ENCODE measurements around the gene KIN. TPM values are rescaled to one million over a fixed set of nuclear protein-coding genes. Genes with fewer than 3 reads are reported as not detected.

KIN gene
- total RNA-seq, 4 donors from 2014 or later = 2.7 to 13.8 (median 7.5) TPM

GRCh38 chr10:7829289-7829834, 41.6 kb upstream of the KIN start:
- no peaks in the 10 kb centered on the region for H3K9me3 ChIP-seq
- TF ChIP-seq POLR2AphosphoS5 (IDR thresholded peaks at IDR 0.05) (no peak), POLR2A (IDR thresholded peaks at IDR 0.05) (no peak), EP300 (IDR thresholded peaks at IDR 0.05) (no peak), CTCF (IDR thresholded peaks at IDR 0.05) (no peak)
- no peaks in the 10 kb centered on the region for H3K4me1 ChIP-seq
- H3K27me3 ChIP-seq = no peaks in the 10 kb centered on the region
- H3K27ac ChIP-seq = no peak overlapping the region
- no peak overlapping the region for H3K4me3 ChIP-seq
- H3K36me3 ChIP-seq = peaks cover 35% of the 10 kb centered on the region
- 93% methylated on average over 10 of the region's 10 CpGs for WGBS
- no peak for DNase-seq (ENCODE audit: low spot score in 2 of 2)

- H3K9me3 ChIP-seq = no peaks in the 10 kb centered on the region
- H3K4me1 ChIP-seq = no peaks in the 10 kb centered on the region
- WGBS = 91% methylated on average over 4 of the region's 4 CpGs
- no peak overlapping the region for H3K27ac ChIP-seq
- DNase-seq (ENCODE audit: low spot score in 2 of 2) = no peak
- no peak overlapping the region for H3K4me3 ChIP-seq
- no peaks in the 10 kb centered on the region for H3K27me3 ChIP-seq
- peaks cover 40% of the 10 kb centered on the region for H3K36me3 ChIP-seq
- TF ChIP-seq POLR2A (IDR thresholded peaks at IDR 0.05) (no peak), CTCF (IDR thresholded peaks at IDR 0.05) (no peak), EP300 (IDR thresholded peaks at IDR 0.05) (no peak), POLR2AphosphoS5 (IDR thresholded peaks at IDR 0.05) (no peak)
These were observed 39.2 kb upstream of the KIN start for GRCh38 chr10:7826971-7827370.

- peaks cover 11% of the 10 kb centered on the region for H3K4me1 ChIP-seq
- no peaks in the 10 kb centered on the region for H3K27me3 ChIP-seq
- WGBS = 91% methylated on average over 3 of the region's 3 CpGs
These were observed 36.5 kb upstream of the KIN start for GRCh38 chr10:7824251-7824650.

GRCh38 chr10:7819121-7819460, 31.3 kb upstream of the KIN start:
- Histone ChIP-seq H3K9me3 (no peaks in the 10 kb centered on the region), H3K27ac (no peak overlapping the region), H3K36me3 (peaks cover 5% of the 10 kb centered on the region), H3K4me3 (peak overlapping the region; percentile 97), H3K4me1 (peaks cover 17% of the 10 kb centered on the region), H3K27me3 (no peaks in the 10 kb centered on the region)
- no peak for DNase-seq (ENCODE audit: low spot score in 2 of 2)
- TF ChIP-seq POLR2AphosphoS5 (IDR thresholded peaks at IDR 0.05) (no peak), EP300 (IDR thresholded peaks at IDR 0.05) (no peak), CTCF (IDR thresholded peaks at IDR 0.05) (no peak), POLR2A (IDR thresholded peaks at IDR 0.05) (no peak)
- WGBS = 2% methylated on average over 17 of the region's 17 CpGs

More at GRCh38 chr10:7824251-7824650, 36.5 kb upstream of the KIN start:
- Histone ChIP-seq H3K36me3 (peaks cover 40% of the 10 kb centered on the region), H3K9me3 (no peaks in the 10 kb centered on the region), H3K4me3 (no peak overlapping the region), H3K27ac (no peak overlapping the region)
- no peak for DNase-seq (ENCODE audit: low spot score in 2 of 2)
- TF ChIP-seq POLR2A (IDR thresholded peaks at IDR 0.05) = no peak
- TF ChIP-seq EP300 (IDR thresholded peaks at IDR 0.05) = no peak
- TF ChIP-seq CTCF (IDR thresholded peaks at IDR 0.05) = no peak
- no peak for TF ChIP-seq POLR2AphosphoS5 (IDR thresholded peaks at IDR 0.05)

- peaks cover 17% of the 10 kb centered on the region for H3K4me1 ChIP-seq
- peaks cover 3% of the 10 kb centered on the region for H3K36me3 ChIP-seq
- peak; percentile 94 to 95 for DNase-seq (ENCODE audit: low spot score in 2 of 2)
- peak within 1 kb of the TSS; percentile 80 for H3K27ac ChIP-seq
- under 1% methylated on average over 32 of the region's 77 CpGs for WGBS
- TF ChIP-seq POLR2A (IDR thresholded peaks at IDR 0.05) (peak in 1 of 2 donors; percentile 46), CTCF (IDR thresholded peaks at IDR 0.05) (no peak), POLR2AphosphoS5 (IDR thresholded peaks at IDR 0.05) (peak in 1 of 3 donors; percentile 80), EP300 (IDR thresholded peaks at IDR 0.05) (no peak)
- no peaks in the 10 kb centered on the region for H3K9me3 ChIP-seq
- peak within 1 kb of the TSS; percentile 97 for H3K4me3 ChIP-seq
- H3K27me3 ChIP-seq = no peaks in the 10 kb centered on the region
These were observed 30.7 kb upstream of the KIN start, which contains the start of gene TAF3 for GRCh38 chr10:7818295-7819120. TAF3 (plus strand) TSS chr10:7818505; CDS start chr10:7818710, 205 bp downstream.

Measured in suprapubic skin (tissue), 4 donors.